Neural progenitor cell (in vitro differentiated cells): ENCODE measurements around the gene CSNK1G2.

ENCODE experiments used
- CTCF ChIP-seq: fragments of 200-600 bp; sonication (generic); IDR thresholded peaks from 2 replicates; pipeline ENCODE4 v1.5.1; 2017; ENCODE audit warnings: antibody characterized with exemption, mild to moderate bottlenecking
- EZH2 ChIP-seq: fragments of 200-600 bp; sonication (generic); IDR thresholded peaks from 2 replicates; pipeline ENCODE4 v1.6.1; 2017; ENCODE audit warnings: antibody characterized with exemption, mild to moderate bottlenecking, moderate library complexity

DNA sequence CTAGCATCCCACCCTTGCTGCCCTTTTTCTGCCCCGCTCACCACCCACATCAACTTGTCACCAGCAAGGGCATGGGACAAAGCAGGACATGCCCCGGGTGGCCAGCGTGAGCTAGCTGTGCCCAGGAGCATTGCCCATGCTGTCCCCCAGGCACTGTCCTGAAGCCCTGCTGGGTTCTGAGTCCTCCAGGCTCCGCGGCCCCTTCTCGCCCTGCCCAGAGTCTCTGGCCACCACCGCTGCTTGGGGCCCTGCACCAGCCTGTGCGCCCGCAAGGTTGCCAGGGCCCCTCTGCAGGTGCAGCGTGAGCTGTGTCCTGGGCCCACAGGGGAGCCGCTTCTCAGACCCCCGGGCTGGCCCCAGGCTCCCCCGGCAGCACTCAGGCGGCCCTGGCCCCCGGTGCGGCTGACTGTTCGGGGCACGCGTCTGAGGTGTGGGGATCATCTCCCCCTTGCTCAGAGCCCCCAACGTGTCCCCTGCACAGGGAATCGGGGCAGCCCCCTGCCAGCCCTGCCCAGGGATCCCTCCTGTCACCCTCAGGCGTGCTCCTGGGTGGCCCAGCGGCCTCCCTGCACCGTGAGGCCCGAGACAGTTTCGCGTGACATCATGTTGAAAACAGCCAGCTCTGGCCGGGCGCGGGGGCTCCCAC, 4.1 kb downstream of the CSNK1G2 start:
- no peak for TF ChIP-seq CTCF
- no peak for TF ChIP-seq EZH2
